Esophagus muscularis mucosa (tissue), 4 donors: ENCODE results near the gene RGS12.

Experiments used
- EP300 ChIP-seq: sonication (generic); formaldehyde crosslinking; IDR thresholded peaks from one replicate; pipeline ENCODE4 v1.6.1; 2017; ENCODE audit warnings: antibody characterized with exemption
- POLR2A ChIP-seq: fragments of 450-650 bp; IDR thresholded peaks from one replicate; pipeline ENCODE4 v1.6.1; 2017; ENCODE audit warnings: antibody characterized with exemption, moderate library complexity, mild to moderate bottlenecking, low read depth
- TF ChIP-seq, protein P1 (sequence below), 3 experiments: fragments of 200-600 bp in 2 of 3; fragments of 450-650 bp in 1 of 3; sonication (generic) in 2 of 3; IDR thresholded peaks; one replicate each; pipeline ENCODE4 v1.5.1; 2017 to 2019; ENCODE audit warnings: antibody characterized with exemption in 3 of 3, mild to moderate bottlenecking in 2 of 3, moderate library complexity in 1 of 3

DNA sequence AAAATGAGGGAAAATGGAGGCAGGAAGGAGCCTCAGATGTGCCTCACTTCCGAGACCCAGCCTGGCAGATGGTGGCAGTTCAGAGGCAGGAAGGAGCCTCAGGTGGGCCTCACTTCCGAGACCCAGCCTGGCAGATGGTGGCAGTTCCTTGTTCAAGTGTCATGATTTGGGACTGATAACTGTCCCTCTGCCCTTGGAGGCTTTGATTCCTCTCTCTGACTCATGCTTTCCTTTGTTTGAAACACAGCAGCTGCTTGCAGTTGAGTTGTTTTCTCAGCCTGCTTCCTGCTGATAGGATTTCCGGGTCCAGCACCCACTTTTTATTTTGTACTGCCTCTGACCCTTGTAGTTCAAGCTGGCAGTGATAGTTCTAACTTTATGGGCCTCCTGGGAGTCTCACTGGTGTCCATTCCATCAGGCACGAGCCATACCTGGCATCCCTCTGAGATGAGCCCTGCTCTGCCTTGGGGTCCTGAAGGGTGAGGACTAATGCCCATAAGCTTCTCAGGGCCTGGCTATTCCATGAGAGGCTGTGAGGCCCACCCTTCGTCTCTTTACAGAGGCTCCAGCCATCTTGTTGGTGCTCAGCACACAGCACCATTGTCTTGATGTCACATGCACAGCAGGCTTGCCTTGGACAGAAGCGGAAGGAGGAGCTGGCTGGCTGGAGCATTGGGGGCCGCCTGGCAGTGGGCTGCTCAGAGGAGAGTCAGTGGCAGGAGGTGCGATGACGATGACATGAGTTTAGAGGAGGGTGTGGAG, 13.0 kb downstream of the RGS12 start:
- TF ChIP-seq EP300, result no peak
- TF ChIP-seq, protein P1, sequence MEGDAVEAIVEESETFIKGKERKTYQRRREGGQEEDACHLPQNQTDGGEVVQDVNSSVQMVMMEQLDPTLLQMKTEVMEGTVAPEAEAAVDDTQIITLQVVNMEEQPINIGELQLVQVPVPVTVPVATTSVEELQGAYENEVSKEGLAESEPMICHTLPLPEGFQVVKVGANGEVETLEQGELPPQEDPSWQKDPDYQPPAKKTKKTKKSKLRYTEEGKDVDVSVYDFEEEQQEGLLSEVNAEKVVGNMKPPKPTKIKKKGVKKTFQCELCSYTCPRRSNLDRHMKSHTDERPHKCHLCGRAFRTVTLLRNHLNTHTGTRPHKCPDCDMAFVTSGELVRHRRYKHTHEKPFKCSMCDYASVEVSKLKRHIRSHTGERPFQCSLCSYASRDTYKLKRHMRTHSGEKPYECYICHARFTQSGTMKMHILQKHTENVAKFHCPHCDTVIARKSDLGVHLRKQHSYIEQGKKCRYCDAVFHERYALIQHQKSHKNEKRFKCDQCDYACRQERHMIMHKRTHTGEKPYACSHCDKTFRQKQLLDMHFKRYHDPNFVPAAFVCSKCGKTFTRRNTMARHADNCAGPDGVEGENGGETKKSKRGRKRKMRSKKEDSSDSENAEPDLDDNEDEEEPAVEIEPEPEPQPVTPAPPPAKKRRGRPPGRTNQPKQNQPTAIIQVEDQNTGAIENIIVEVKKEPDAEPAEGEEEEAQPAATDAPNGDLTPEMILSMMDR (IDR thresholded peaks at IDR 0.05), result no peak
- TF ChIP-seq POLR2A, result no peak
